Measurements from ENCODE around the gene PI4K2A. TPM values are rescaled to one million over a fixed set of nuclear protein-coding genes. Genes with fewer than 3 reads are reported as not detected.
A peak's percentile ranks its signal among the peaks of the same experiment; 100 is the strongest.

The PI4K2A gene
- total RNA-seq, 3 donors from 2014 or later, result 11.2 to 13.7 (median 11.7) TPM

- Histone ChIP-seq H3K36me3 (ENCODE audit: low read depth) (no peaks in the 10 kb centered on the region), H3K4me1 (ENCODE audit: low read depth) (no peaks in the 10 kb centered on the region), H3K4me3 (no peak overlapping the region), H3K9me3 (no peaks in the 10 kb centered on the region)
- DNase-seq, result no peak
- ATAC-seq, result no peak
- TF ChIP-seq, protein P1, sequence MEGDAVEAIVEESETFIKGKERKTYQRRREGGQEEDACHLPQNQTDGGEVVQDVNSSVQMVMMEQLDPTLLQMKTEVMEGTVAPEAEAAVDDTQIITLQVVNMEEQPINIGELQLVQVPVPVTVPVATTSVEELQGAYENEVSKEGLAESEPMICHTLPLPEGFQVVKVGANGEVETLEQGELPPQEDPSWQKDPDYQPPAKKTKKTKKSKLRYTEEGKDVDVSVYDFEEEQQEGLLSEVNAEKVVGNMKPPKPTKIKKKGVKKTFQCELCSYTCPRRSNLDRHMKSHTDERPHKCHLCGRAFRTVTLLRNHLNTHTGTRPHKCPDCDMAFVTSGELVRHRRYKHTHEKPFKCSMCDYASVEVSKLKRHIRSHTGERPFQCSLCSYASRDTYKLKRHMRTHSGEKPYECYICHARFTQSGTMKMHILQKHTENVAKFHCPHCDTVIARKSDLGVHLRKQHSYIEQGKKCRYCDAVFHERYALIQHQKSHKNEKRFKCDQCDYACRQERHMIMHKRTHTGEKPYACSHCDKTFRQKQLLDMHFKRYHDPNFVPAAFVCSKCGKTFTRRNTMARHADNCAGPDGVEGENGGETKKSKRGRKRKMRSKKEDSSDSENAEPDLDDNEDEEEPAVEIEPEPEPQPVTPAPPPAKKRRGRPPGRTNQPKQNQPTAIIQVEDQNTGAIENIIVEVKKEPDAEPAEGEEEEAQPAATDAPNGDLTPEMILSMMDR (IDR thresholded peaks at IDR 0.05), result no peak
- intact Hi-C loops (cut with DNase I, micrococcal nuclease), result no loop called here
These were observed 31.4 kb upstream of the PI4K2A start for GRCh38 chr10:97608991-97609561.

GRCh38 chr10:97611473-97611872 is 29.0 kb upstream of the PI4K2A start:
- TF ChIP-seq, protein P1 (IDR thresholded peaks at IDR 0.05), result no peak
- DNase-seq (no peak), ATAC-seq (no peak)
- intact Hi-C loops (cut with DNase I, micrococcal nuclease), result no loop called here
- Histone ChIP-seq H3K36me3 (ENCODE audit: low read depth) (no peaks in the 10 kb centered on the region), H3K4me1 (ENCODE audit: low read depth) (no peaks in the 10 kb centered on the region), H3K4me3 (no peak overlapping the region), H3K9me3 (no peaks in the 10 kb centered on the region)

DNA sequence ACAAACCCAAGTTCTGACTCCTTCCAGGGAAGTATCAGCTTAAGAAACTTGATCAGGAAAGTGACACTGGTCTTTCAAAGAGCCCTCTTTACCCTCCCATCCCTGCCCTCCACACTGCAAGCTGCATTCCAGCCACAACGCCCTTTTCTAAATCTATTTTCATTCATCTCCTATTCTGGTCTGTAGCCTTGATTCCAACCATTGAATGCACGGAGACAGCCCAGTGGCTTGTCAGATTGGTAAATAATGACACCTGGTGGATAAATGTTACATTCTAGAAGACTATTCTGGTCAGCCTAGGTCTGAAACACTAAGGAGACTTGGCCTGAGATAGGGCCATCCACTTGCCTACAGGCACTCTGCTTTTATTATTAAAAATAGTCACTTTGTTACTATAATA is 28.1 kb upstream of the PI4K2A start:
- TF ChIP-seq, protein P1 (IDR thresholded peaks at IDR 0.05), result no peak
- no peaks in the 10 kb centered on the region for H3K4me1 ChIP-seq (ENCODE audit: low read depth)
- no peaks in the 10 kb centered on the region for H3K36me3 ChIP-seq (ENCODE audit: low read depth)
- ATAC-seq (peak; percentile 47), DNase-seq (no peak)
- H3K9me3 ChIP-seq, result no peaks in the 10 kb centered on the region
- intact Hi-C loops (cut with DNase I, micrococcal nuclease), result no loop called here
- H3K4me3 ChIP-seq, result no peak overlapping the region

GRCh38 chr10:97618285-97618684 is 22.2 kb upstream of the PI4K2A start:
- intact Hi-C loops (cut with DNase I, micrococcal nuclease), result no loop called here
- ATAC-seq (no peak), DNase-seq (no peak)
- Histone ChIP-seq H3K4me3 (no peak overlapping the region), H3K36me3 (ENCODE audit: low read depth) (no peaks in the 10 kb centered on the region), H3K4me1 (ENCODE audit: low read depth) (no peaks in the 10 kb centered on the region), H3K9me3 (no peaks in the 10 kb centered on the region)
- TF ChIP-seq, protein P1 (IDR thresholded peaks at IDR 0.05), result no peak

DNA sequence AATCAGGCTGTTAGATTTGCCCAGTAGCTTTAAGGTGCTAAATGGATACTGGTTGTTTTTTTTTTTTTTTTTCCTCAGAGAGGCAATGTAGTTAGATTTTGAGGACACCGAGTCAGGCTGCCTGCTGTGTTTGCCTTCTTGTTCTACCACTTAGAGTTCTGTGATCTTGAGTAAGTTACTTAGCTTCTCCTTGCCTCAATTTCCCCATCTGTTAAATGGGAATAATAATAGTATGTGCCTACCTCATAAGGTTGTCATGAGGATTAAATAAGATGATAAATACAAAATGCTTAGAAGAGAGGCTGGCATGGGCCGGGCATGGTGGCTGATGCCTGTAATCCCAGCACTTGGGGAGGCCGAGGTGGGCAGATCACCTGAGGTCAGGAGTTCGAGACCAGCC is 21.7 kb upstream of the PI4K2A start:
- Histone ChIP-seq H3K4me1 (ENCODE audit: low read depth) (no peaks in the 10 kb centered on the region), H3K9me3 (no peaks in the 10 kb centered on the region), H3K4me3 (no peak overlapping the region), H3K36me3 (ENCODE audit: low read depth) (no peaks in the 10 kb centered on the region)
- intact Hi-C loops (cut with DNase I, micrococcal nuclease), result no loop called here
- ATAC-seq, result no peak
- no peak for DNase-seq
- TF ChIP-seq, protein P1 (IDR thresholded peaks at IDR 0.05), result no peak

DNA sequence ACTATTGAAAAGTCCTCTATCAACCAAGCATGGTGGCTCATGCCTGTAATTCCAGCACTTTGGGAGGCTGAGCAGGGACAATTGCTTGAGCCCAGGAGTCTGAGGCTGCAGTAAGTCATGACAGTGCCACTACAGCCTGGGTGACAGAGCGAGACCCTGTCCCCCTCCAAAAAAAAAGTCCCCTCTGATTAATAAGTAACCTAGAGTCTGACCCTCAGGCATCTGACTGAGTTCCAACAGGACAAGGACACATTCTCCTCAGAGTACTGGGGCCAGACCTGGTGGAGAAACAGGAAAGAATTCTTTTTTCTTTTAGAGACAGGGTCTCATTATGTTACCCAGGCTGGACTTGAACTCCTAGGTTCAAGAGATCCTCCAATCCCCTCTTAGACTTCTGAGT is 17.2 kb upstream of the PI4K2A start:
- Histone ChIP-seq H3K4me3 (no peak overlapping the region), H3K9me3 (no peaks in the 10 kb centered on the region), H3K36me3 (ENCODE audit: low read depth) (no peaks in the 10 kb centered on the region), H3K4me1 (ENCODE audit: low read depth) (no peaks in the 10 kb centered on the region)
- ATAC-seq, result no peak
- intact Hi-C loops (cut with DNase I, micrococcal nuclease), result no loop called here
- TF ChIP-seq, protein P1 (IDR thresholded peaks at IDR 0.05), result no peak
- no peak for DNase-seq

All from mucosa of descending colon (tissue), 3 donors.